ENCODE measurements around the gene PARD3. TPM values are rescaled to one million over a fixed set of nuclear protein-coding genes. Genes with fewer than 3 reads are reported as not detected.

Gene PARD3
- total RNA-seq, 1 experiment from 2014 or later: 51.8 TPM

DNA sequence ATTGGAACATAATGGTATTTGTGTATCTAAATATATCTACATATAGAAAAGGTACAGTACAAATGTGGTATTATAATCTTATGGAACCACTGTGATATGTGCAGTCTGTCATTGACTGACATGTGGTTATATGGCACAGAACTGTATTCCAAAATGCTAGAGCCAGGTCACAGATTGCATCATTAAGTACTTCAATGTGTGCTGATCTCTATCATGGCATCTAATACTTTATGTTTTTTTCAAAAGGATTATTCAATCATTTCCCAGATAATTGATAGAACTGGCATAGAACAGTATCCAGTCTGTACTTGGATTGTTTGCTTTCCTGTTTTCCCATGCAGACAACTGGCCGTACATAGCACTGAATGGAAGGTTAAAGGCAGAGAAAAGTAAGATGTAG lies 662.7 kb downstream of the PARD3 start (continued):
- TF ChIP-seq, protein P1, sequence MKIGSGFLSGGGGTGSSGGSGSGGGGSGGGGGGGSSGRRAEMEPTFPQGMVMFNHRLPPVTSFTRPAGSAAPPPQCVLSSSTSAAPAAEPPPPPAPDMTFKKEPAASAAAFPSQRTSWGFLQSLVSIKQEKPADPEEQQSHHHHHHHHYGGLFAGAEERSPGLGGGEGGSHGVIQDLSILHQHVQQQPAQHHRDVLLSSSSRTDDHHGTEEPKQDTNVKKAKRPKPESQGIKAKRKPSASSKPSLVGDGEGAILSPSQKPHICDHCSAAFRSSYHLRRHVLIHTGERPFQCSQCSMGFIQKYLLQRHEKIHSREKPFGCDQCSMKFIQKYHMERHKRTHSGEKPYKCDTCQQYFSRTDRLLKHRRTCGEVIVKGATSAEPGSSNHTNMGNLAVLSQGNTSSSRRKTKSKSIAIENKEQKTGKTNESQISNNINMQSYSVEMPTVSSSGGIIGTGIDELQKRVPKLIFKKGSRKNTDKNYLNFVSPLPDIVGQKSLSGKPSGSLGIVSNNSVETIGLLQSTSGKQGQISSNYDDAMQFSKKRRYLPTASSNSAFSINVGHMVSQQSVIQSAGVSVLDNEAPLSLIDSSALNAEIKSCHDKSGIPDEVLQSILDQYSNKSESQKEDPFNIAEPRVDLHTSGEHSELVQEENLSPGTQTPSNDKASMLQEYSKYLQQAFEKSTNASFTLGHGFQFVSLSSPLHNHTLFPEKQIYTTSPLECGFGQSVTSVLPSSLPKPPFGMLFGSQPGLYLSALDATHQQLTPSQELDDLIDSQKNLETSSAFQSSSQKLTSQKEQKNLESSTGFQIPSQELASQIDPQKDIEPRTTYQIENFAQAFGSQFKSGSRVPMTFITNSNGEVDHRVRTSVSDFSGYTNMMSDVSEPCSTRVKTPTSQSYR (CRISPR knock-in tag; IDR thresholded peaks at IDR 0.05): no peak
- TF ChIP-seq, protein P2, sequence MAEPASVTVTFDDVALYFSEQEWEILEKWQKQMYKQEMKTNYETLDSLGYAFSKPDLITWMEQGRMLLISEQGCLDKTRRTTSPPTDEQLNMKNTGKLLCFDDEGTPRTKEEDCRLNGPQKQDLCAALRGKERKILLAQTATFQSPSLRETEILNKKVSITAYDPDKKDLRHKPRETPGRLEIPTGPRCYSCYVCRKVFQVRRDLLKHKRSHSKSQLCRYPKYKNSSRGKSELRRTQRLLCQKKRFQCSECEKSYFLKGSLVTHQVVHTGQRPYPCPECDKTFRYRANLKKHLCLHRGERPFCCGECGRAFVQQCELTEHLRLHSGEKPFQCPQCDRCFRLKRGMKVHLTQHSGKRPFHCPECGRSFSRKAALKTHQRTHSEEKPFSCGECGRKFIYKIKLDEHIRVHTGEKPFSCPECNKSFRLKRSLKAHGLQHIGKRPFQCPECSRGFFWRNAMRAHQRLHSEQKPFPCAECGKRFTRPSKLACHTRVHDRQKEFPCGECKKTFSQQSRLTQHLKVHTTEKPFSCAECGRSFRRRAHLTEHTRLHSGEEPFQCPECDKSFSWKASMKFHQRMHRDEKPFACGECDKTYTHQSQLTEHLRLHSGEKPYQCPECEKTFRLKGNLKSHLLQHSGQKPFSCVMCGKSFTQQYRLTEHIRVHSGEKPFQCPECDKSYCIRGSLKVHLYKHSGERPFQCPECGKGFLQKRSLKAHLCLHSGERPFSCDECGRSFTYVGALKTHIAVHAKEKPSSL (CRISPR knock-in tag; conservative IDR thresholded peaks at IDR 0.05): no peak
- TF ChIP-seq ZNF396 (CRISPR knock-in tag; IDR thresholded peaks at IDR 0.05; ENCODE audit: borderline replicate concordance): no peak
- no peak for TF ChIP-seq OVOL2 (CRISPR knock-in tag; IDR thresholded peaks at IDR 0.05; ENCODE audit: borderline replicate concordance)
- no peak for TF ChIP-seq ESRRA (CRISPR knock-in tag; IDR thresholded peaks at IDR 0.05; ENCODE audit: borderline replicate concordance)
- TF ChIP-seq, protein P3, sequence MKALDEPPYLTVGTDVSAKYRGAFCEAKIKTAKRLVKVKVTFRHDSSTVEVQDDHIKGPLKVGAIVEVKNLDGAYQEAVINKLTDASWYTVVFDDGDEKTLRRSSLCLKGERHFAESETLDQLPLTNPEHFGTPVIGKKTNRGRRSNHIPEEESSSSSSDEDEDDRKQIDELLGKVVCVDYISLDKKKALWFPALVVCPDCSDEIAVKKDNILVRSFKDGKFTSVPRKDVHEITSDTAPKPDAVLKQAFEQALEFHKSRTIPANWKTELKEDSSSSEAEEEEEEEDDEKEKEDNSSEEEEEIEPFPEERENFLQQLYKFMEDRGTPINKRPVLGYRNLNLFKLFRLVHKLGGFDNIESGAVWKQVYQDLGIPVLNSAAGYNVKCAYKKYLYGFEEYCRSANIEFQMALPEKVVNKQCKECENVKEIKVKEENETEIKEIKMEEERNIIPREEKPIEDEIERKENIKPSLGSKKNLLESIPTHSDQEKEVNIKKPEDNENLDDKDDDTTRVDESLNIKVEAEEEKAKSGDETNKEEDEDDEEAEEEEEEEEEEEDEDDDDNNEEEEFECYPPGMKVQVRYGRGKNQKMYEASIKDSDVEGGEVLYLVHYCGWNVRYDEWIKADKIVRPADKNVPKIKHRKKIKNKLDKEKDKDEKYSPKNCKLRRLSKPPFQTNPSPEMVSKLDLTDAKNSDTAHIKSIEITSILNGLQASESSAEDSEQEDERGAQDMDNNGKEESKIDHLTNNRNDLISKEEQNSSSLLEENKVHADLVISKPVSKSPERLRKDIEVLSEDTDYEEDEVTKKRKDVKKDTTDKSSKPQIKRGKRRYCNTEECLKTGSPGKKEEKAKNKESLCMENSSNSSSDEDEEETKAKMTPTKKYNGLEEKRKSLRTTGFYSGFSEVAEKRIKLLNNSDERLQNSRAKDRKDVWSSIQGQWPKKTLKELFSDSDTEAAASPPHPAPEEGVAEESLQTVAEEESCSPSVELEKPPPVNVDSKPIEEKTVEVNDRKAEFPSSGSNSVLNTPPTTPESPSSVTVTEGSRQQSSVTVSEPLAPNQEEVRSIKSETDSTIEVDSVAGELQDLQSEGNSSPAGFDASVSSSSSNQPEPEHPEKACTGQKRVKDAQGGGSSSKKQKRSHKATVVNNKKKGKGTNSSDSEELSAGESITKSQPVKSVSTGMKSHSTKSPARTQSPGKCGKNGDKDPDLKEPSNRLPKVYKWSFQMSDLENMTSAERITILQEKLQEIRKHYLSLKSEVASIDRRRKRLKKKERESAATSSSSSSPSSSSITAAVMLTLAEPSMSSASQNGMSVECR (CRISPR knock-in tag; IDR thresholded peaks at IDR 0.05; ENCODE audit: borderline replicate concordance): no peak
- no peak for TF ChIP-seq ZBTB21 (CRISPR knock-in tag; IDR thresholded peaks at IDR 0.05; ENCODE audit: borderline replicate concordance)
- no peak for TF ChIP-seq TCF7 (CRISPR knock-in tag; IDR thresholded peaks at IDR 0.05; ENCODE audit: low read depth)

DNA sequence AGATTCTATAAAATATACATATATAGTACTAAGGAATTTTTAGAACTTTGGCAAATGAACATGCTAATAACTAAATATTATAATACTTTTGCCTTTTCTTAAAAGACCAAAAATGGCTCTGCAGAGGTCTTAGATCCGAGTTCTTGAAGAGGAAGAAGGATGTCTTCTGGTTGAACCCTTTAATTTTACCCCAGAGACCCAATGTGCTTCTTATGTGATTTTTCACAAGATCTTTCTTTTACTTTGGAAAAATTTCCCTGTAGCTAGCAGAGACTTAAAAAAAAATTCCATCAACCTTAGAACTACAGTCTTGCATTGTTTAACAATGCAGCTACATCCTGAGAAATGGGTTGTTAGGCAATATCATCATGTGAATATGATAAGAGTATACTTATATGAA lies 663.2 kb downstream of the PARD3 start:
- Mint-ChIP-seq H3K4me3 (no peak overlapping the region), H3K36me3 (no peaks in the 10 kb centered on the region), H3K27me3 (ENCODE audit: low read depth) (no peaks in the 10 kb centered on the region), H3K4me1 (peaks cover 15% of the 10 kb centered on the region), H3K9me3 (no peaks in the 10 kb centered on the region), H3K27ac (no peak overlapping the region)
- ATAC-seq (no peak), DNase-seq (ENCODE audit: low spot score) (no peak)
- ChIA-PET POLR2A (no interaction called here), CTCF (no interaction called here)
- TF ChIP-seq NR2C2 (CRISPR knock-in tag; IDR thresholded peaks at IDR 0.05): no peak
- no peak for TF ChIP-seq CREB1 (CRISPR knock-in tag; IDR thresholded peaks at IDR 0.05)
- no peak for TF ChIP-seq SMAD3 (CRISPR knock-in tag; IDR thresholded peaks at IDR 0.05; ENCODE audit: borderline replicate concordance)
- TF ChIP-seq SP1 (CRISPR knock-in tag; conservative IDR thresholded peaks at IDR 0.05): no peak
- TF ChIP-seq, protein P4, sequence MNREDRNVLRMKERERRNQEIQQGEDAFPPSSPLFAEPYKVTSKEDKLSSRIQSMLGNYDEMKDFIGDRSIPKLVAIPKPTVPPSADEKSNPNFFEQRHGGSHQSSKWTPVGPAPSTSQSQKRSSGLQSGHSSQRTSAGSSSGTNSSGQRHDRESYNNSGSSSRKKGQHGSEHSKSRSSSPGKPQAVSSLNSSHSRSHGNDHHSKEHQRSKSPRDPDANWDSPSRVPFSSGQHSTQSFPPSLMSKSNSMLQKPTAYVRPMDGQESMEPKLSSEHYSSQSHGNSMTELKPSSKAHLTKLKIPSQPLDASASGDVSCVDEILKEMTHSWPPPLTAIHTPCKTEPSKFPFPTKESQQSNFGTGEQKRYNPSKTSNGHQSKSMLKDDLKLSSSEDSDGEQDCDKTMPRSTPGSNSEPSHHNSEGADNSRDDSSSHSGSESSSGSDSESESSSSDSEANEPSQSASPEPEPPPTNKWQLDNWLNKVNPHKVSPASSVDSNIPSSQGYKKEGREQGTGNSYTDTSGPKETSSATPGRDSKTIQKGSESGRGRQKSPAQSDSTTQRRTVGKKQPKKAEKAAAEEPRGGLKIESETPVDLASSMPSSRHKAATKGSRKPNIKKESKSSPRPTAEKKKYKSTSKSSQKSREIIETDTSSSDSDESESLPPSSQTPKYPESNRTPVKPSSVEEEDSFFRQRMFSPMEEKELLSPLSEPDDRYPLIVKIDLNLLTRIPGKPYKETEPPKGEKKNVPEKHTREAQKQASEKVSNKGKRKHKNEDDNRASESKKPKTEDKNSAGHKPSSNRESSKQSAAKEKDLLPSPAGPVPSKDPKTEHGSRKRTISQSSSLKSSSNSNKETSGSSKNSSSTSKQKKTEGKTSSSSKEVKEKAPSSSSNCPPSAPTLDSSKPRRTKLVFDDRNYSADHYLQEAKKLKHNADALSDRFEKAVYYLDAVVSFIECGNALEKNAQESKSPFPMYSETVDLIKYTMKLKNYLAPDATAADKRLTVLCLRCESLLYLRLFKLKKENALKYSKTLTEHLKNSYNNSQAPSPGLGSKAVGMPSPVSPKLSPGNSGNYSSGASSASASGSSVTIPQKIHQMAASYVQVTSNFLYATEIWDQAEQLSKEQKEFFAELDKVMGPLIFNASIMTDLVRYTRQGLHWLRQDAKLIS (CRISPR knock-in tag; IDR thresholded peaks at IDR 0.05; ENCODE audit: borderline replicate concordance): no peak
- TF ChIP-seq, protein P5, sequence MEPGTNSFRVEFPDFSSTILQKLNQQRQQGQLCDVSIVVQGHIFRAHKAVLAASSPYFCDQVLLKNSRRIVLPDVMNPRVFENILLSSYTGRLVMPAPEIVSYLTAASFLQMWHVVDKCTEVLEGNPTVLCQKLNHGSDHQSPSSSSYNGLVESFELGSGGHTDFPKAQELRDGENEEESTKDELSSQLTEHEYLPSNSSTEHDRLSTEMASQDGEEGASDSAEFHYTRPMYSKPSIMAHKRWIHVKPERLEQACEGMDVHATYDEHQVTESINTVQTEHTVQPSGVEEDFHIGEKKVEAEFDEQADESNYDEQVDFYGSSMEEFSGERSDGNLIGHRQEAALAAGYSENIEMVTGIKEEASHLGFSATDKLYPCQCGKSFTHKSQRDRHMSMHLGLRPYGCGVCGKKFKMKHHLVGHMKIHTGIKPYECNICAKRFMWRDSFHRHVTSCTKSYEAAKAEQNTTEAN (CRISPR knock-in tag; IDR thresholded peaks at IDR 0.05): no peak
- TF ChIP-seq, protein P6, sequence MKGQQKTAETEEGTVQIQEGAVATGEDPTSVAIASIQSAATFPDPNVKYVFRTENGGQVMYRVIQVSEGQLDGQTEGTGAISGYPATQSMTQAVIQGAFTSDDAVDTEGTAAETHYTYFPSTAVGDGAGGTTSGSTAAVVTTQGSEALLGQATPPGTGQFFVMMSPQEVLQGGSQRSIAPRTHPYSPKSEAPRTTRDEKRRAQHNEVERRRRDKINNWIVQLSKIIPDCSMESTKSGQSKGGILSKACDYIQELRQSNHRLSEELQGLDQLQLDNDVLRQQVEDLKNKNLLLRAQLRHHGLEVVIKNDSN (CRISPR knock-in tag; IDR thresholded peaks at IDR 0.05): no peak
- TF ChIP-seq ESRRA (CRISPR knock-in tag; IDR thresholded peaks at IDR 0.05; ENCODE audit: borderline replicate concordance): no peak
- no peak for TF ChIP-seq ZNF423 (CRISPR knock-in tag; IDR thresholded peaks at IDR 0.05)
